HepG2 (cell line): ENCODE measurements around the gene IHH. TPM values are rescaled to one million over a fixed set of nuclear protein-coding genes. Genes with fewer than 3 reads are reported as not detected.

ENCODE experiments used
- DMAP1 ChIP-seq: IDR thresholded peaks from 2 replicates; pipeline ENCODE4 v1.6.1; 2016
- ELF3 ChIP-seq: IDR thresholded peaks from 2 replicates; pipeline ENCODE4 v1.6.1; 2016; ENCODE audit warnings: missing genetic modification reagents, missing compliant biosample characterization
- HNRNPLL ChIP-seq: fragments of 200-400 bp; formaldehyde crosslinking; IDR thresholded peaks from 2 replicates; pipeline ENCODE4 v1.6.1; 2017; ENCODE audit warnings: mild to moderate bottlenecking, low read depth, low read length; ENCODE audit not compliant: poor library complexity, severe bottlenecking
- MTF1 ChIP-seq: sonication (generic); formaldehyde crosslinking; IDR thresholded peaks from 2 replicates; pipeline ENCODE4 v1.5.0; 2020; ENCODE audit warnings: missing genetic modification reagents
- NPAS2 ChIP-seq: sonication (generic); formaldehyde crosslinking; IDR thresholded peaks from 2 replicates; pipeline ENCODE4 v1.8.0; 2022; ENCODE audit warnings: mild to moderate bottlenecking, missing genetic modification reagents, borderline replicate concordance
- PITX1 ChIP-seq: sonication (generic); formaldehyde crosslinking; IDR thresholded peaks from 2 replicates; pipeline ENCODE4 v1.5.1; 2020; ENCODE audit warnings: mild to moderate bottlenecking, missing genetic modification reagents
- SRY ChIP-seq: sonication (generic); formaldehyde crosslinking; IDR thresholded peaks from 2 replicates; pipeline ENCODE4 v1.8.0; 2022; ENCODE audit warnings: mild to moderate bottlenecking, missing genetic modification reagents
- STAT5B ChIP-seq: sonication (generic); formaldehyde crosslinking; IDR thresholded peaks from 2 replicates; pipeline ENCODE4 v1.4.0; 2020; ENCODE audit warnings: missing genetic modification reagents
- ZIK1 ChIP-seq: sonication (generic); formaldehyde crosslinking; IDR thresholded peaks from 2 replicates; pipeline ENCODE4 v1.5.0; 2020; ENCODE audit warnings: mild to moderate bottlenecking, low read depth, missing genetic modification reagents, borderline replicate concordance
- ZNF24 ChIP-seq: fragments of 450-650 bp; IDR thresholded peaks from 2 replicates; pipeline ENCODE4 v1.6.1; 2017; ENCODE audit warnings: antibody characterized with exemption, mild to moderate bottlenecking
- ZNF274 ChIP-seq: sonication (generic); formaldehyde crosslinking; IDR thresholded peaks from 2 replicates; pipeline ENCODE4 v1.5.1; 2020; ENCODE audit warnings: mild to moderate bottlenecking, missing genetic modification reagents
- ZNF335 ChIP-seq: sonication (generic); formaldehyde crosslinking; IDR thresholded peaks from 2 replicates; pipeline ENCODE4 v1.4.0; 2020; ENCODE audit warnings: missing genetic modification reagents
- ZNF44 ChIP-seq: sonication (generic); formaldehyde crosslinking; IDR thresholded peaks from 2 replicates; pipeline ENCODE4 v1.5.1; 2020; ENCODE audit warnings: mild to moderate bottlenecking, missing genetic modification reagents
- ZNF598 ChIP-seq: sonication (generic); formaldehyde crosslinking; IDR thresholded peaks from 2 replicates; pipeline ENCODE4 v1.5.1; 2020; ENCODE audit warnings: mild to moderate bottlenecking, missing genetic modification reagents, borderline replicate concordance
- ZNF605 ChIP-seq: sonication (generic); formaldehyde crosslinking; IDR thresholded peaks from 2 replicates; pipeline ENCODE4 v1.8.0; 2022; ENCODE audit warnings: mild to moderate bottlenecking, missing genetic modification reagents
- ZSCAN21 ChIP-seq: sonication (generic); formaldehyde crosslinking; IDR thresholded peaks from 2 replicates; pipeline ENCODE4 v1.8.0; 2022; ENCODE audit warnings: mild to moderate bottlenecking, missing genetic modification reagents, moderate library complexity, borderline replicate concordance
- polyA plus RNA-seq, 8 experiments: library from polyadenylated mRNA; depleted of rRNA in 3 of 8; stranded (reverse) in 7 of 8; unstranded in 1 of 8; fragments of >200 nt; fragmentation: Illumina TruSeq in 4 of 8; extraction: Trizol in 4 of 8; gene quantifications; 2 replicates each; pipeline versions ENCODE4 v1.2.1 to v1.2.3, GENCODE V29; 2011 to 2016; ENCODE audit warnings: low read depth in 4 of 8, missing spikeins in 1 of 8, mixed read lengths in 1 of 8; ENCODE audit not compliant: insufficient read depth in 1 of 8
- total RNA-seq, 5 experiments: library from RNA; depleted of rRNA; stranded (reverse); fragments of >200 nt; fragmentation: Illumina TruSeq; extraction: Trizol; gene quantifications; 2 replicates each; pipeline ENCODE4 v1.2.3, GENCODE V29; 2016; ENCODE audit warnings: low read depth in 1 of 5
- TF ChIP-seq, protein P1 (sequence below): sonication (generic); formaldehyde crosslinking; IDR thresholded peaks from 2 replicates; pipeline ENCODE4 v1.5.0; 2020; ENCODE audit warnings: mild to moderate bottlenecking, missing genetic modification reagents
- TF ChIP-seq, protein P2 (sequence below): sonication (generic); formaldehyde crosslinking; IDR thresholded peaks from 2 replicates; pipeline ENCODE4 v1.5.1; 2020; ENCODE audit warnings: missing genetic modification reagents, mild to moderate bottlenecking, borderline replicate concordance
- TF ChIP-seq, protein P3 (sequence below): sonication (generic); formaldehyde crosslinking; IDR thresholded peaks from 2 replicates; pipeline ENCODE4 v1.8.0; 2022; ENCODE audit warnings: missing genetic modification reagents, mild to moderate bottlenecking, moderate library complexity, borderline replicate concordance
- TF ChIP-seq, protein P4 (sequence below): sonication (generic); formaldehyde crosslinking; IDR thresholded peaks from 2 replicates; pipeline ENCODE4 v1.8.1; 2023; ENCODE audit warnings: missing genetic modification reagents, mild to moderate bottlenecking, borderline replicate concordance
- TF ChIP-seq, protein P5 (sequence below): sonication (generic); formaldehyde crosslinking; IDR thresholded peaks from 2 replicates; pipeline ENCODE4 v1.4.0; 2020; ENCODE audit warnings: mild to moderate bottlenecking, missing genetic modification reagents
- TF ChIP-seq, protein P6 (sequence below): sonication (generic); formaldehyde crosslinking; IDR thresholded peaks from 2 replicates; pipeline ENCODE4 v1.4.0; 2020; ENCODE audit warnings: mild to moderate bottlenecking, missing genetic modification reagents

The IHH gene
- total and polyA plus RNA-seq, 2 of the 13 experiments (the other 11 are each of a cell fraction or from before 2014, with no cell fraction given): 0.42 TPM; not detected in 1

DNA sequence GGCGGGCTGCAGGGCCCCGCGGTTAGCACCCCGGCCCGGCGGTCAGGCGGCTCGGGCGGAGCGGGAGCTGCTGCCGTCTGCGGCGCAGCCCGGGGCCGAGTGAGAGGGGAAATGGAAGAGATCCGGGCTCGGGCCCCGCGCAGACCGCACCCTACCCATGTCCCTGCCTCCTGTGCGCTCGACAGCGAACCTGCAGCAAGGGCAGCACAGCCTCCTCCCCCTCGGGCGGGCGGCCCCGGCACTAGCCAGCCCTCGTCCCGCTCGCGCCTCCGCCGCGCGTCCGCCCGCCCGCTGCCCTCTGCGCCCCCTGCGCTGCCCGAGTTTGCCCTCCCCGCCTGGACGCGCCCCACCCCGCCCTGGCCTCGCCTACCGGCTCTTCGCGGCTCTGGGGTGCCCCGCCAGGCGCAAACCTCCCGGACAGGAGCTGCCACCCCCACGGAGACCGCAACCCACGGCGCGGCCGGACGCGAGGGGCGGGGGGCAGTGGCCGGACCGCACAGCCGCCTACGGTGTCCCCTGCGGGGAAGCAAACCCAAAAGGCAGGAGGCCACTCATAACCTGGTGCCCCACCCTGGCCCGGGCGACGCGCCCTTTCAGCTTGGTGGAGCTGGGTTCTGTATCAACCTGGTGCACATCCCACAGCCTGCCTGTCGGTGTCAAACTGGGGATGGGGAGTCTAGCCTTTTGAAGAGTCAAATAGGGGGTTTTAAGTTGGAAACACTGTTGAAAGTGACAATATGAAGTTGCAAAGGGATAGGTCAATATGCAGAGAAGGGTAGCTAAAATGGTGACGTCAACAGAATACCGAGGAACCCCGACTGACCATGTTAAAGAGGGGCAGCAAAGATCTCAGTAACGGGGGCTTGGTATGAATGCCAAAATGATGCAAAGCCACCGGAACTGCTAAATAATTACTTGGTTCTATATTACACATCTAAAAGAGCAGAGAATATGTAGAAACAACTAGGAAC, at the start of gene IHH (continued):
- TF ChIP-seq, protein P1, sequence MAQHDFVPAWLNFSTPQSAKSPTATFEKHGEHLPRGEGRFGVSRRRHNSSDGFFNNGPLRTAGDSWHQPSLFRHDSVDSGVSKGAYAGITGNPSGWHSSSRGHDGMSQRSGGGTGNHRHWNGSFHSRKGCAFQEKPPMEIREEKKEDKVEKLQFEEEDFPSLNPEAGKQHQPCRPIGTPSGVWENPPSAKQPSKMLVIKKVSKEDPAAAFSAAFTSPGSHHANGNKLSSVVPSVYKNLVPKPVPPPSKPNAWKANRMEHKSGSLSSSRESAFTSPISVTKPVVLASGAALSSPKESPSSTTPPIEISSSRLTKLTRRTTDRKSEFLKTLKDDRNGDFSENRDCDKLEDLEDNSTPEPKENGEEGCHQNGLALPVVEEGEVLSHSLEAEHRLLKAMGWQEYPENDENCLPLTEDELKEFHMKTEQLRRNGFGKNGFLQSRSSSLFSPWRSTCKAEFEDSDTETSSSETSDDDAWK (CRISPR knock-in tag): no peak
- TF ChIP-seq, protein P2, sequence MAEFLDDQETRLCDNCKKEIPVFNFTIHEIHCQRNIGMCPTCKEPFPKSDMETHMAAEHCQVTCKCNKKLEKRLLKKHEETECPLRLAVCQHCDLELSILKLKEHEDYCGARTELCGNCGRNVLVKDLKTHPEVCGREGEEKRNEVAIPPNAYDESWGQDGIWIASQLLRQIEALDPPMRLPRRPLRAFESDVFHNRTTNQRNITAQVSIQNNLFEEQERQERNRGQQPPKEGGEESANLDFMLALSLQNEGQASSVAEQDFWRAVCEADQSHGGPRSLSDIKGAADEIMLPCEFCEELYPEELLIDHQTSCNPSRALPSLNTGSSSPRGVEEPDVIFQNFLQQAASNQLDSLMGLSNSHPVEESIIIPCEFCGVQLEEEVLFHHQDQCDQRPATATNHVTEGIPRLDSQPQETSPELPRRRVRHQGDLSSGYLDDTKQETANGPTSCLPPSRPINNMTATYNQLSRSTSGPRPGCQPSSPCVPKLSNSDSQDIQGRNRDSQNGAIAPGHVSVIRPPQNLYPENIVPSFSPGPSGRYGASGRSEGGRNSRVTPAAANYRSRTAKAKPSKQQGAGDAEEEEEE (CRISPR knock-in tag): no peak
- TF ChIP-seq ELF3 (CRISPR knock-in tag) (no peak), ZSCAN21 (CRISPR knock-in tag) (0 out of 2 replicates have a peak, but pooled peaks have one; percentile 42), MTF1 (CRISPR knock-in tag) (no peak), DMAP1 (CRISPR knock-in tag) (no peak), SRY (CRISPR knock-in tag) (no peak), STAT5B (CRISPR knock-in tag) (no peak), ZNF605 (CRISPR knock-in tag) (no peak), ZNF598 (CRISPR knock-in tag) (no peak), ZIK1 (CRISPR knock-in tag) (no peak), PITX1 (CRISPR knock-in tag) (no peak), NPAS2 (no peak), ZNF24 (no peak), ZNF274 (CRISPR knock-in tag) (no peak), ZNF44 (no peak), ZNF335 (no peak), HNRNPLL (peak; percentile 84)
- TF ChIP-seq, protein P3, sequence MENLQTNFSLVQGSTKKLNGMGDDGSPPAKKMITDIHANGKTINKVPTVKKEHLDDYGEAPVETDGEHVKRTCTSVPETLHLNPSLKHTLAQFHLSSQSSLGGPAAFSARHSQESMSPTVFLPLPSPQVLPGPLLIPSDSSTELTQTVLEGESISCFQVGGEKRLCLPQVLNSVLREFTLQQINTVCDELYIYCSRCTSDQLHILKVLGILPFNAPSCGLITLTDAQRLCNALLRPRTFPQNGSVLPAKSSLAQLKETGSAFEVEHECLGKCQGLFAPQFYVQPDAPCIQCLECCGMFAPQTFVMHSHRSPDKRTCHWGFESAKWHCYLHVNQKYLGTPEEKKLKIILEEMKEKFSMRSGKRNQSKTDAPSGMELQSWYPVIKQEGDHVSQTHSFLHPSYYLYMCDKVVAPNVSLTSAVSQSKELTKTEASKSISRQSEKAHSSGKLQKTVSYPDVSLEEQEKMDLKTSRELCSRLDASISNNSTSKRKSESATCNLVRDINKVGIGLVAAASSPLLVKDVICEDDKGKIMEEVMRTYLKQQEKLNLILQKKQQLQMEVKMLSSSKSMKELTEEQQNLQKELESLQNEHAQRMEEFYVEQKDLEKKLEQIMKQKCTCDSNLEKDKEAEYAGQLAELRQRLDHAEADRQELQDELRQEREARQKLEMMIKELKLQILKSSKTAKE (CRISPR knock-in tag): no peak
- TF ChIP-seq, protein P4, sequence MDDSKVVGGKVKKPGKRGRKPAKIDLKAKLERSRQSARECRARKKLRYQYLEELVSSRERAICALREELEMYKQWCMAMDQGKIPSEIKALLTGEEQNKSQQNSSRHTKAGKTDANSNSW: no peak
- TF ChIP-seq, protein P5, sequence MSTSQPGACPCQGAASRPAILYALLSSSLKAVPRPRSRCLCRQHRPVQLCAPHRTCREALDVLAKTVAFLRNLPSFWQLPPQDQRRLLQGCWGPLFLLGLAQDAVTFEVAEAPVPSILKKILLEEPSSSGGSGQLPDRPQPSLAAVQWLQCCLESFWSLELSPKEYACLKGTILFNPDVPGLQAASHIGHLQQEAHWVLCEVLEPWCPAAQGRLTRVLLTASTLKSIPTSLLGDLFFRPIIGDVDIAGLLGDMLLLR (CRISPR knock-in tag): no peak
- TF ChIP-seq, protein P6, sequence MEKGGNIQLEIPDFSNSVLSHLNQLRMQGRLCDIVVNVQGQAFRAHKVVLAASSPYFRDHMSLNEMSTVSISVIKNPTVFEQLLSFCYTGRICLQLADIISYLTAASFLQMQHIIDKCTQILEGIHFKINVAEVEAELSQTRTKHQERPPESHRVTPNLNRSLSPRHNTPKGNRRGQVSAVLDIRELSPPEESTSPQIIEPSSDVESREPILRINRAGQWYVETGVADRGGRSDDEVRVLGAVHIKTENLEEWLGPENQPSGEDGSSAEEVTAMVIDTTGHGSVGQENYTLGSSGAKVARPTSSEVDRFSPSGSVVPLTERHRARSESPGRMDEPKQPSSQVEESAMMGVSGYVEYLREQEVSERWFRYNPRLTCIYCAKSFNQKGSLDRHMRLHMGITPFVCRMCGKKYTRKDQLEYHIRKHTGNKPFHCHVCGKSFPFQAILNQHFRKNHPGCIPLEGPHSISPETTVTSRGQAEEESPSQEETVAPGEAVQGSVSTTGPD (CRISPR knock-in tag): no peak
